Stomach (tissue), 4 donors: Measurements from ENCODE around the gene DMC1.

Experiments
- CTCF ChIP-seq, 7 experiments: fragments of 450-650 bp in 4 of 7; fragments of 200-600 bp in 3 of 7; sonication (generic) in 3 of 7; IDR thresholded peaks; one replicate each; pipeline ENCODE4 v1.5.1; 2016 to 2019; ENCODE audit warnings: antibody characterized with exemption in 7 of 7, control low read depth in 2 of 7, mild to moderate bottlenecking in 1 of 7
- EP300 ChIP-seq: sonication (generic); formaldehyde crosslinking; IDR thresholded peaks from one replicate; pipeline ENCODE4 v1.6.1; 2017; ENCODE audit warnings: antibody characterized with exemption
- POLR2A ChIP-seq, 4 donors: fragments of 450-650 bp; IDR thresholded peaks; one replicate each; pipeline ENCODE4 v1.6.1; 2016; ENCODE audit warnings: antibody characterized with exemption in 4 of 4, control low read depth in 2 of 4, mild to moderate bottlenecking in 1 of 4, moderate library complexity in 1 of 4
- POLR2AphosphoS5 ChIP-seq, 3 donors: sonication (generic); formaldehyde crosslinking; IDR thresholded peaks; one replicate each; pipeline ENCODE4 v1.6.1; 2016; ENCODE audit warnings: antibody characterized with exemption in 3 of 3

DNA sequence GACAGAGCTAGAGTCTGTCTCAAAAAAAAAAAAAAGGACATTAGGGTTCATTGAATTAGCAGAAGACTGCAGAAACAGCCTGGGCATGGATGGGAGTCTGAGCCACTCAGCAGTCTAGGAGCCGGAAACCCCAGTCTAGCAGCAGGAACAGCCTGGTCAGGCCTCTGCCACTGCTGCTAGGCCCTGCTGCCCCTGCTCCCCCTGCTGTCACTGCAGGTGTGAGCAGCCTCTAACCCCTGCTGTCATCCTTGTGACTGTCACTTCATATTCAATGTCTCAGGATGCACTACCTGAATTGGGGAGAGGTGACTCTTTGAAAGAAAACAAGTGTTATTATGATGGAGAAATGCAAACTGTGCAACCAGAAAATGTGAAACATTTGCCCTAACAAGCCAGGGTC, 56.9 kb downstream of the DMC1 start:
- TF ChIP-seq CTCF (IDR thresholded peaks at IDR 0.05) (no peak), POLR2A (IDR thresholded peaks at IDR 0.05) (no peak), POLR2AphosphoS5 (IDR thresholded peaks at IDR 0.05) (no peak), EP300 (no peak)
